ENCODE results near the gene CYP4V2. TPM values are rescaled to one million over a fixed set of nuclear protein-coding genes. Genes with fewer than 3 reads are reported as not detected.
A peak's percentile ranks its signal among the peaks of the same experiment; 100 is the strongest.

Gene CYP4V2
- total RNA-seq, 1 experiment from 2014 or later = 8.6 TPM

DNA sequence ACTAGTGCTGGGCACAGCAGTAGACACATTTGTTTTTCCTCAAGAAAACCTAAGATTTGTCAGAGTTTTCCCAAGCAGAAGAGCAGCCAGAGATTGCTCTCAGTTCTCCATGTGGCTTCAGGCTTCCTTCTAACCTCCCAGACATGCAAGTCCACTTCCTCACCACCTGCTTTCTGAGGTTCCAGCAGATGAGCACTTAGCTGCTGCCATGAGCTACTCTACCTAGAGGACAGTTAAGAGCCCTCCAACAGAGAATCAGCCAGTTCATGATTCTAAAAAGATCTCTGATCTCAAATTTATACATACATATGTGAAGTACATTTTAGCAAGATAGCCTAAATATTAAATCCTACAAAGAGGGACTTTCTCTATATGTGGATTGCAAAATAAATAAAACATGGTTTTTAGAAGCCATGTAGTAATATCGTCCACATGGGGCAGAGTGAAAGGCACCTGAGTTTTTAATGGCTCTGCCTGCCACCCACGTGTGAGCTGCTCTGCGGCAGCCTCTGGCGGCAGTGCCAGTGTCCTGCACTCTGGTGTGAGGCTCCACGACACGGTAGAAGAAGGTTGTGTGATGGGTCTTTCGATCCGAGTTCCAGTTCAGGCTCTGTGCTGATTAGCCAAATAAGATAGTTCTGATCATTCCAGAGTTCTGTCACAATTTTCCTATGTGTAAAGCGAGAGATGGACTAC lies 10.3 kb downstream of the CYP4V2 start (continued):
- TF ChIP-seq, protein P1, sequence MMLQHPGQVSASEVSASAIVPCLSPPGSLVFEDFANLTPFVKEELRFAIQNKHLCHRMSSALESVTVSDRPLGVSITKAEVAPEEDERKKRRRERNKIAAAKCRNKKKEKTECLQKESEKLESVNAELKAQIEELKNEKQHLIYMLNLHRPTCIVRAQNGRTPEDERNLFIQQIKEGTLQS (IDR thresholded peaks at IDR 0.05) = no peak
- TF ChIP-seq, protein P2, sequence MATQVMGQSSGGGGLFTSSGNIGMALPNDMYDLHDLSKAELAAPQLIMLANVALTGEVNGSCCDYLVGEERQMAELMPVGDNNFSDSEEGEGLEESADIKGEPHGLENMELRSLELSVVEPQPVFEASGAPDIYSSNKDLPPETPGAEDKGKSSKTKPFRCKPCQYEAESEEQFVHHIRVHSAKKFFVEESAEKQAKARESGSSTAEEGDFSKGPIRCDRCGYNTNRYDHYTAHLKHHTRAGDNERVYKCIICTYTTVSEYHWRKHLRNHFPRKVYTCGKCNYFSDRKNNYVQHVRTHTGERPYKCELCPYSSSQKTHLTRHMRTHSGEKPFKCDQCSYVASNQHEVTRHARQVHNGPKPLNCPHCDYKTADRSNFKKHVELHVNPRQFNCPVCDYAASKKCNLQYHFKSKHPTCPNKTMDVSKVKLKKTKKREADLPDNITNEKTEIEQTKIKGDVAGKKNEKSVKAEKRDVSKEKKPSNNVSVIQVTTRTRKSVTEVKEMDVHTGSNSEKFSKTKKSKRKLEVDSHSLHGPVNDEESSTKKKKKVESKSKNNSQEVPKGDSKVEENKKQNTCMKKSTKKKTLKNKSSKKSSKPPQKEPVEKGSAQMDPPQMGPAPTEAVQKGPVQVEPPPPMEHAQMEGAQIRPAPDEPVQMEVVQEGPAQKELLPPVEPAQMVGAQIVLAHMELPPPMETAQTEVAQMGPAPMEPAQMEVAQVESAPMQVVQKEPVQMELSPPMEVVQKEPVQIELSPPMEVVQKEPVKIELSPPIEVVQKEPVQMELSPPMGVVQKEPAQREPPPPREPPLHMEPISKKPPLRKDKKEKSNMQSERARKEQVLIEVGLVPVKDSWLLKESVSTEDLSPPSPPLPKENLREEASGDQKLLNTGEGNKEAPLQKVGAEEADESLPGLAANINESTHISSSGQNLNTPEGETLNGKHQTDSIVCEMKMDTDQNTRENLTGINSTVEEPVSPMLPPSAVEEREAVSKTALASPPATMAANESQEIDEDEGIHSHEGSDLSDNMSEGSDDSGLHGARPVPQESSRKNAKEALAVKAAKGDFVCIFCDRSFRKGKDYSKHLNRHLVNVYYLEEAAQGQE (IDR thresholded peaks at IDR 0.05; ENCODE audit: low read depth) = no peak
- peak; percentile 78 for TF ChIP-seq EGR1 (IDR thresholded peaks at IDR 0.05; ENCODE audit: low read depth)
- TF ChIP-seq ZNF274 (IDR thresholded peaks at IDR 0.05; ENCODE audit: low read depth, low read length) = no peak
- no peak for TF ChIP-seq EZH2phosphoT487 (IDR thresholded peaks at IDR 0.05; ENCODE audit: borderline replicate concordance)
- no peak for TF ChIP-seq POLR2A (IDR thresholded peaks at IDR 0.05; ENCODE audit: borderline replicate concordance, extremely low read depth, insufficient read depth, insufficient read length)
- TF ChIP-seq SRF (IDR thresholded peaks at IDR 0.05; ENCODE audit: low read depth) = 0 out of 2 replicates have a peak, but pooled peaks have one; percentile 8
- no peak for TF ChIP-seq SIN3A (IDR thresholded peaks at IDR 0.05; ENCODE audit: low read depth)
- TF ChIP-seq CBX3 (IDR thresholded peaks at IDR 0.05; ENCODE audit: low read depth) = peak; percentile 80

DNA sequence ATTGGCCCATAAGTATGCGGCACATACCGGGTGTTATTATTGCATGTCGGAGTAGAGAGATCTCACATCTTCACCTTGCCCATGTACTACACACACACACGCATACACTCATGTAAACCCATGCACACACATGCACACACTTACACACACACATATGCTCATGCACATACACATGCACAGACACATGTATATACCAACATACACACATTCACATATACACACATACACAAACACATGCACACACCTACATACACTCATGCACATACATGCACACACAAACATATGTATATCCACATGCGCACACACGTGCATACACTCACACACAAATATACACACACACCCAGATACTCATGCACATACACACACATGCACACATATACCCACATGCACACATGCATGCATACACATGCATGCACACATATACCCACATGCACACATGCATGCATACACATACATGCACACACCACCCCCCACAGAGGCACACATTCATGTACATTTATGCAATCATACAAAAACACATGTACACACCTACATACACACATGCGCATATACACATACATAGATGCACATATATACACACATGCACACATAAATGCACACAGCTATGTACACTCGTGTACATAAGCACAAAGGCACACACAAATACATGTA lies 11.2 kb downstream of the CYP4V2 start:
- no peak overlapping the region for H3K4me3 ChIP-seq (replicated peaks in 1 of 2; ENCODE audit: low read depth in 1 of 2, low read length in 2 of 2)
- RAD21 ChIA-PET (ENCODE audit: low non-redundant PET in 1 of 2, low total read pairs in 2 of 2, uncharacterized antibody in 2 of 2, unreplicated experiment in 2 of 2) = no interaction called here
- H3K9ac ChIP-seq (ENCODE audit: low read length) = no peak overlapping the region
- CTCF ChIA-PET = interaction anchor here (1.3 to 1.8 kb wide), 4 partner anchors 10 to 135 kb away, joined by 3 to 11 read pairs (median 6); partner anchors contain the start of gene CYP4V2
- H3K36me3 ChIP-seq (ENCODE audit: control insufficient read depth in 1 of 2, insufficient read depth in 2 of 2, low read length in 2 of 2) = no peaks in the 10 kb centered on the region
- no peaks in the 10 kb centered on the region for H3K9me2 ChIP-seq (ENCODE audit: insufficient read depth)
- H3K4me2 ChIP-seq (ENCODE audit: low read length) = peak overlapping the region; percentile 45; the same call in 1 of the 2 replicates
- no TSS peak for BruUV-seq (replicated peaks)
- ATAC-seq = no peak
- intact Hi-C loops (cut with micrococcal nuclease) = no loop called here
- no peaks in the 10 kb centered on the region for H3K9me3 ChIP-seq (ENCODE audit: control insufficient read depth in 1 of 2, insufficient read depth in 1 of 2, low read depth in 1 of 2, low read length in 2 of 2)
- no peaks in the 10 kb centered on the region for H3K27me3 ChIP-seq (ENCODE audit: insufficient read depth, low read length)
- no peak for DNase-seq (ENCODE audit: low read depth, low spot score)
- no peaks in the 10 kb centered on the region for H4K20me1 ChIP-seq (ENCODE audit: insufficient read depth)
- H3K4me1 ChIP-seq (ENCODE audit: control insufficient read depth in 1 of 2, insufficient read depth in 2 of 2, low read length in 2 of 2) = peaks cover 0 to 17% of the 10 kb centered on the region in 2 experiments; a peak in 2 of 4 replicates
- POLR2A ChIA-PET = no interaction called here
- H3K79me2 ChIP-seq (ENCODE audit: insufficient read depth, low read length) = no peaks in the 10 kb centered on the region
- TF ChIP-seq TCF7L2 (IDR thresholded peaks at IDR 0.05; ENCODE audit: borderline replicate concordance, extremely low read depth, insufficient read depth, insufficient read length) = no peak
- TF ChIP-seq, protein P3, sequence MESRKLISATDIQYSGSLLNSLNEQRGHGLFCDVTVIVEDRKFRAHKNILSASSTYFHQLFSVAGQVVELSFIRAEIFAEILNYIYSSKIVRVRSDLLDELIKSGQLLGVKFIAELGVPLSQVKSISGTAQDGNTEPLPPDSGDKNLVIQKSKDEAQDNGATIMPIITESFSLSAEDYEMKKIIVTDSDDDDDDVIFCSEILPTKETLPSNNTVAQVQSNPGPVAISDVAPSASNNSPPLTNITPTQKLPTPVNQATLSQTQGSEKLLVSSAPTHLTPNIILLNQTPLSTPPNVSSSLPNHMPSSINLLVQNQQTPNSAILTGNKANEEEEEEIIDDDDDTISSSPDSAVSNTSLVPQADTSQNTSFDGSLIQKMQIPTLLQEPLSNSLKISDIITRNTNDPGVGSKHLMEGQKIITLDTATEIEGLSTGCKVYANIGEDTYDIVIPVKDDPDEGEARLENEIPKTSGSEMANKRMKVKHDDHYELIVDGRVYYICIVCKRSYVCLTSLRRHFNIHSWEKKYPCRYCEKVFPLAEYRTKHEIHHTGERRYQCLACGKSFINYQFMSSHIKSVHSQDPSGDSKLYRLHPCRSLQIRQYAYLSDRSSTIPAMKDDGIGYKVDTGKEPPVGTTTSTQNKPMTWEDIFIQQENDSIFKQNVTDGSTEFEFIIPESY (IDR thresholded peaks at IDR 0.05; ENCODE audit: extremely low read depth, insufficient replicate concordance, low read length) = no peak
- TF ChIP-seq ZNF274 (IDR thresholded peaks at IDR 0.05; ENCODE audit: low read depth, low read length) = no peak
- no peak for TF ChIP-seq SRF (IDR thresholded peaks at IDR 0.05; ENCODE audit: low read depth)
- TF ChIP-seq FOSL1 (IDR thresholded peaks at IDR 0.05; ENCODE audit: low read depth) = no peak
- TF ChIP-seq POLR2AphosphoS5 (IDR thresholded peaks at IDR 0.05; ENCODE audit: low read depth, low read length) = no peak
- no peak for TF ChIP-seq EZH2 (IDR thresholded peaks at IDR 0.05)
- TF ChIP-seq ZFX (IDR thresholded peaks at IDR 0.05) = no peak
- no peak overlapping the region for H3K27ac ChIP-seq (ENCODE audit: low read depth, low read length)
- H2AFZ ChIP-seq (ENCODE audit: low read depth, low read length, poor library complexity, severe bottlenecking) = peak overlapping the region; percentile 74

Measured in HCT116 (cell line).